ENCODE data around the gene PRELP.

PRELP gene

DNA sequence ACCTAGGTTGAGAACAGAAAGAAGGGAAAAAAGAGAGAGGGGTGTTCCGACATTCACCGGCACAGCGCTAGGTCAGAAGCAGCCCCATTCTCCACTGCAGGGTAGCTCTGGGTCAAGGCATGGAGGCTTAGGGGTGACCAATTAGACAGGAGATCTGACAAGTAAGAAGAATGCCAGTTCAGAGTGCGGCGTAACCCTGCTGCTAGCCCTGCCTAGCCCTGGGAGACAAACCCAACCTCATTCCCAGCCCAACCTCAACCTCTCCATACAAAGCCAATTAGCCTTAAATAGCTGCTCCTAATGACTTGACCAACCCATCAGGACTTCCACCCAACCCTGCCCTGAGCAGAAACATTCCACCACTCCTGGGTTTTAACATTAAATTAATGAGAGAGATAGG, 3.4 kb downstream of the PRELP start:
- DNase-seq: no peak

DNA sequence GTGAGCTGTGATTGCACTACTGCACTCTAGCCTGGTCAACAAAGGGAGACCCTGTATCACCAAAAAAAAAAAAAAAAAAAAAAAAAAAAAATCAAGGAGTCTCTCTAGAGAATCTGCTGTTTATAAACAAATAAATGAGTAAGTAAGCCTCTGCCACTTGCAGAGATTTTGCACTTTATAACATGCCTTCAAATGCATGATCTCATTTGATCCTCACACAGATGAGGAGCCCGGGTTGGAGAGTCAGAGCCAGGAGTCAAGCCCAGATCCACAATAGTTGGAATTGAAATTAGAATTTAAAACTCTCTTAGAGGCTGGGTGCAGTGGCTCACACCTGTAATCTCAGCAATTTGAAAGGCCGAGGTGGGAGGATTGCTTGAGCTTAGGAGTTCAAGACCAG, 4.0 kb downstream of the PRELP start:
- no peak for DNase-seq

DNA sequence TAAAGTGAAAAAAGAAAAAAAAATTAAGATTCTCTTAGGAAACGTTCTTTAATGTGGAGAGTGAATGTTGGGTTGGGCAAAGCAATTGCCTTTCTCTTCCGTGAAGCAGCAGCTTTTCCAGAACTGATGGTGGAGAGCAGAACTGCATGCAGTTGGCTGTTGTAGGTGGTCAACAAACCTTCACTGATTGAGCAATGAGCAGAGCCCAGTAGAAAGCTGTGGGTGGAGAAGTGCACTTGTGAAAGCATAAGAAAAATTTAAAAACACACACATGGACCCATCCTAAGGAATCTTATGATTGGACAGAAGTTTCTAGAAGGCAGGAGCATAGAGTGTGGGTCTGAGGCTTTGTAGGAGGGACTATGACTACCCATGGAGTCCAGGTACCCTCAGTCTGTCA, 4.5 kb downstream of the PRELP start:
- DNase-seq: no peak

DNA sequence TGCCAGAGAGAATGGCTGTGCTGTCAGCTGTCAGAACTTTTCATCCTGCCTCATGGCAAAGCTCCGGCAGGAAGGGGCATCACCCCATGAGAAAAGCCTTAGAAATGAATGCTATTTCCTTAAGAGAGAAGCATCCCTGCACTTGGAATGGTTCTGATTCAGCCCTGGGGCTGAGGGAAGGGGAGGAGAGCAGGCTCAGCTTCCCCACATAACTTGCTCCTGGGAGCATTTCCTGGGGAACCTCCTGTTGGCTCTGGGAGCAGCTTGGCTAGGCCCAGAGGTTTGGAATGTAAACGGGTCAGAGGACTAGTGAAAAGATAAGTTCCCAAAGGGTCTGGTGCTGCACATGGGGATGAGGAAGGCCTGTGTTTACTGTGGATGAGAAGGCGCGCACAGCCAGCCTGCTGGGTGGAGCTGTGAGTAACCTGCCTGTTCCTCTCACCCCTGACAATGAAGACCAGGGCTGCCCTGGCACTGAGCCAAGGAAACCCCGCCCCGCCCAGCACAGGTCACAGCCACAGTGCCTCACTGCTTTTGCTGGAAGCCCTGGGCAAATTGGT, 5.0 kb downstream of the PRELP start:
- peak; percentile 20 for DNase-seq

DNA sequence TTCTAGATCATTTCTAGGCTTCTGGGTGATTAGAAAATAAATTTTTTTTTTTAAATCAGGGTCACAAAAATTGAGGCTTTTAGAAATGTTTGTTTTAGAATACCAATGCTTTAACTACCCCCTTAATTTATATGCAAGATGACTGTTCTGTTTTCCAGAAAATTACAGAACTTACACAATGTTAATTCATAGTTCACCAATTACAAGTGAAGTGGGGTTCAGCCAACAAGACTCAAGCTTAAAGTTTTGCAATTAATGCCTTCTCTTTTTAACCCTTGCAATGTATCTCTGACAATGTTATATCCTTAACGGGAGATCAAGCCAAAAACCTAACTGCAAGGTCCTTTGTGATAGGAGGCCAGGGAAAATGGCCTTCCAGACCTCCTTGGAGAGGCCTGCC, 5.6 kb downstream of the PRELP start:
- DNase-seq: no peak

- no peak for DNase-seq
Observed at GRCh38 chr1:203486618-203487370, 11.2 kb downstream of the PRELP start.

DNA sequence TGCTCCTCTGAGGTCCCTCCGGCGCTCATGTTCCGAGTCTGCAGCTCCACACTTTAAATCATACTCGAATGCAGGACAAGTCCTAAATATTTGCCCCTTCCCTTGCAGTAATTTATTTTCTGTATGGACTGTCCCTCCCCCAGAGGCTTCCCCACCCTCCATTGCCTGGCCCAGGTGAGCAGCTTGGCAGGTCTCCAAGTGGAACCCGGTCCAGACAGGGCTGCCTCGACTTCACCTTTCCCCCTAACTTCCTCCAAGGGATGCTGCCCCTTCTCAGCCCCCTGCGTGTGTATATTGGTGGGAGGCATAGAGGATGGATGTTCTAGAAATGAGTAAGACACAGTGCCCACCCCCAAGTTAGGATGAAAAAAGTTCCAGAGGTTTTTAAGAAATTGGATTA, 12.9 kb downstream of the PRELP start:
- no peak for DNase-seq

GRCh38 chr1:203490607-203491006, 15.0 kb downstream of the PRELP start:
- no peak for DNase-seq

DNA sequence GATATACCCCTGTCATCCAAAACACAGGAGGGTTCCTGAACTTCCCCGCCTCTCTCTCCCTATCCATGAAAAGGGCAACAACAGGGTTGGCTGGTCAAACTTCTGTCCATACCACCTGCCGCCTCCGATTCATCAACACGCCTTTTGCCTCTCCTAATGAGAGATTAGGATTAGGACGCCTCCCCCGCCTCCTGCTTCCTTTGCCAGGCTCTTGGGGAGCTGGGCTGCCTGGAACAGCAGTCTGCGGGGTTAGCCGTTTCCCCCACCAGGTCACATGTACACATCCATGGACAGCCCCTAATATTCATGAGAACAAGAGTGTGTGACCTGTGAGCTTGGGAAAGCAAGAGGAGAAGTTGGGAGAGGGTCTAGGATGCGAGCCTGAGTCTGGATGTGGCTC, 16.1 kb downstream of the PRELP start:
- DNase-seq: no peak

DNA sequence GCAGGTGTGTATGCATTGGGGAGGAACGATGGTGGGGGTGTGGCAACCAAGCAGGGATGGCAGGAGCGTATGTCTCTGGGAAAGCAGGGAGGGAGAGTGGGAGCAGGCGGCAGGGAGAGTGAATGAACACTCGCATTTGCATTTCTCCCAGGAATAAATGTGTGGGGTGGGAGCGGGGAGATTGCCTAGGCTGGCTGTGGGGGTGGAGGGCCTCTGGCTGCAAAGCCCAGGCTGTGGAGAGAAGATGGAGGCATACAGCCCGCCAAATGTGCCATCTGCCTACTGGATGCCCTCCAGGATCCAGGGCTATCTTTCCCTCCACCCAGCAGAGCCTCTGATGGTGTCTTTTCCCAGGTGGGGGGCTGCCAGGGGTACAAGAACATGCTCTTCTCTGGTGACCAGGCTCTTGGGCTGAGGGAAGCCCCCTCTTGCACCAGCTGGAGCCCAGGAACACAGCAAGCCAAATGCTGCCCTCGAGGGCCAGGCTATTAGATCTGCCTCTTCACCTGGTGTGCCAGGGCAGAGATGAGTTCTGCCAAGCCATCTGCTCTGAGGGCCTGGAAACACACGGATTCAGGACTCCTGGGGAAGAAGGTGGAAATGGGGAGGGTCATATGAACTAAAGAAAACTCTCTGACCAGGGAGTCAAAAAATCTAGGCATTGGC, 16.6 kb downstream of the PRELP start:
- no peak for DNase-seq

- DNase-seq: no peak
Observed at GRCh38 chr1:203492748-203493130, 17.1 kb downstream of the PRELP start.

- DNase-seq: no peak
Observed at GRCh38 chr1:203493901-203494300, 18.3 kb downstream of the PRELP start, which contains the start of gene OPTC. TSS of gene OPTC (plus strand) at chr1:203494153. CDS start at chr1:203496006, 1,853 bp downstream.

- DNase-seq: no peak
Observed at GRCh38 chr1:203495845-203496244, 20.2 kb downstream of the PRELP start.

- DNase-seq: no peak
Observed at GRCh38 chr1:203497269-203497777, 21.7 kb downstream of the PRELP start.

DNA sequence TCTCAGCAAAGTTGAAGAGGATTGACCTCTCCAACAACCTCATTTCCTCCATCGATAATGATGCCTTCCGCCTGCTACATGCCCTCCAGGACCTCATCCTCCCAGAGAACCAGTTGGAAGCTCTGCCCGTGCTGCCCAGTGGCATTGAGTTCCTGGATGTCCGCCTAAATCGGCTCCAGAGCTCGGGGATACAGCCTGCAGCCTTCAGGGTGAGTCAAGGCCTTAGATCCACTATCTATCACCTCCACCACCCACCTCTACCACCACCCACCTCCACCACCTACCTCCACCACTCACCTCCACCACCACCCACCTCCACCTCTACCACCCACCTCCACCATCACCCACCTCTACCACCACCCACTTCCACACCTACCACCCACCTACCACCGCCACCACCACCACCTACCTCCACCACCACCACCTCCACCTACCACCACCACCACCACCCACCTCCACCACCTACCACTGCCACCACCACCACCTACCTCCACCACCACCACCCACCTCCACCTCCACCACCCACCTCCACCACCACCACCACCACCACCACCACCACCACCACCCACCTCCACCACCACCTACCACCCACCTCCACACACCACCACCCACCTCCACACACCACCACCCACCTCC, 24.2 kb downstream of the PRELP start:
- no peak for DNase-seq

- no peak for DNase-seq
Observed at GRCh38 chr1:203500279-203500678, 24.7 kb downstream of the PRELP start.

GRCh38 chr1:203503836-203504235, 28.2 kb downstream of the PRELP start:
- no peak for DNase-seq

DNA sequence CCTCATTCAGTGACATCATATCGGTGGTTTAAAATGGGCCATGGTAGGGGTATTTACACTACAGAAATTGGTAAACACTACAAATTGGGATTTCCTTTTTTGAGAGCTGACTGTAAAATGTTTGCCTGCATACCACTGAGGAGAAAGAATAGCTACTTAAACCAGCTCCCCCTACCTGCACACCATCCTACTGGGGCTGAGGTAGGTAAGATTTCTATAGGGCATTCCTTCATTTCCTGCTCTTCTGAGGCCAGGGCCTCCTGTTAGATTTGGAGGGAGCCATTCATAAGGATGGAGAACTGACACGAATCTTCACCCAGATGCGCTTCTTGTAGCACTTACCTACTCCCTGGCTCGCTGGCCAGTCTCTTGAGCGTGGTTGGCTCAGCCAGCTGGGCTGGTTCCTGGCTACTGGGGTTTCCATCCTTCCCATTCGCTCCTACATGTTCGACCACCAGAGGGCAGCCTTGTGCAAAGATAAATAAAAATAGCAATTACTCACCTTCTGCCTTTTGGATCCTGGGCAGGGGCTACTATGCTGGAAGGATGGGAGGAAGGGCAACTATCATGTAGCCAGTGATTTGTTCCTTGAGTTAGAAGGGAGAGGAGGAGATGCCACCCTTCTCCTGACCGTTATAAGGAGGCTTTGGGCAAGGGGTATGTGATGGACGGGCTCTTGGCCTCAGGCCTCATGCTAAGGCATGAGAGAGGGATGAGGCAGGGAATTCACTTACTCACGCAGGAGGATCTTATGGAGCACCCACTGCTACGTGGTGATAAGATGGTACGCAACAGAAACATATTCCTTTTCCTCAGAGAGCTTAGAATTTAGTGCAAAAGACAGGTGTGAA, 29.0 kb downstream of the PRELP start:
- peak; percentile 89 for DNase-seq

GRCh38 chr1:203505526-203506204, 30.1 kb downstream of the PRELP start:
- no peak for DNase-seq

DNA sequence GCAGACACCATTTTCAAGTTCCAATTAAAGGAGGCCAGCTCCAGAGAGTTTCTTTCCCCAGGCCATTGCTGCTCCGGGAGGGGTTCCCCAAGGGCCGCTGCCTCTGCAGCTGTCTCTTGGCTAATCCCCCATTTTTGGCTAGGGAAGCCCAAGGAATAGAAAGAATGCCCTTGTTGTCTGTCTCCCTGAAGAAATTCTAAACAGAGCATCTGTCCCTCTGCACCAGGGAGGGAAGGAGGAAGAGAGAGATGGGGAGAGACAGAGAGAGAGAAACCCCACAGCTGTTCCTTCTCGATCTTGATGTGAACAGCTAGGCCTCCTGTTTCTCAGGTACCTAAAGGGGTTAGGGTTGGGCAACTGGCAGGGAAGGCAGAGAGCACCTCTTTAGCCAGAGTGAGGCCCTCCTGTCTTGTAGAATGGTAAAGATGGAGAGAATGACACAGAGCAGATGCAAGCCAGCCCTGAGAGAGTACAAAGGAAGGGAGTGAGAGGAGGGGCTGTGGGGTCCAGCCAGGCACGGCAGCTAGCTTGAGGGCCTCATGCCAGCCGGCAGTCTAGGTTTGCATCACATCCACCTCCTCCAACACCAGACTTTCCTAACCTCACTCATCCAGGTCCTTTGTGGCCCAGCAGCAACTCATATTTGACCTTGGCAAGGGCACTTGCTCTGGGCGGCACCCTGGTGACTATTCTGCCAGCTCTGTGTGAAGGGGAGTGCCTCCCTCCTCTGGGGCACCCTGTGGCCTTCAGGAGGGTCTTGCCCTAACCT, 31.4 kb downstream of the PRELP start:
- DNase-seq: no peak

- no peak for DNase-seq
Observed at GRCh38 chr1:203507759-203508158, 32.2 kb downstream of the PRELP start.
